Activated naive CD4-positive, alpha-beta T cell (primary cell): ENCODE data around the gene OR4A15.

Experiments used
- DNase-seq, 4 experiments: peaks; one replicate each; lab custom pipeline; 2025; lab: John Stamatoyannopoulos, UW

Gene OR4A15

DNA sequence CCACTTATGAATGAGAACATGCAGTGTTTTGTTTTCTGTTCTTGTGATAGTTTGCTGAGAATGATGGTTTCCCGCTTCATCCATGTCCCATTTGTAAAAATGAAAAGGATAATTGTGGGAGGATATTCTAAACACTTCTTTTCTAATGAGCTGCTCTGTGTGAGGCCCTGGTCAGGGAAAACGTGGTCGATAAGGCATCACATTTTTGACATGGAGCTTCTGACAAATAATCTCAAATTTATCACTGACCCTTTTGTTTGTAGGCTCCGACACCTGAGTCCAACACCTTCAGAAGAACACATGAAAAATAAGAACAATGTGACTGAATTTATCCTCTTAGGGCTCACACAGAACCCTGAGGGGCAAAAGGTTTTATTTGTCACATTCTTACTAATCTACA lies at the start of gene OR4A15:
OR4A15 (plus strand) TSS at position 301 of the 400 bp plus-strand sequence; CDS start at position 301, 0 bp downstream.
- no peak for DNase-seq

DNA sequence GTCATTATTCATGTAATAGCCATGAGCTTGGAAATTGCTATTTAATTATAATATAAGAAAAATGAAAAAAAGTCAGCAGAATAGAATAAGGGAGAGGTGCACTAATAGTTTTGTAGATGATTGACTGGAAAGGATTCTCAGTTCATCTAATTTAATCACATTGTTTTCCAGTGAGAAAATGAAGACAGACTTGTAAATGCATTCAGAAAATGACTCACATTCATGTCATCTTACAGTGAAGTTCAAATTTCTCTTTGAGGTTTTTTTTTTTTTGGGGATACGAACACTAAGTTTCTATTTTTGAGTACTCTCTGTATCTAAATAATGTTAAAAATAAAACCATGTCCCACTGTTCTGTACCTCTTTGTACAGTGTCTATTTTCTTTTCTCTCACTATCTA lies 43.3 kb upstream of the OR4A15 start:
- no peak for DNase-seq

DNA sequence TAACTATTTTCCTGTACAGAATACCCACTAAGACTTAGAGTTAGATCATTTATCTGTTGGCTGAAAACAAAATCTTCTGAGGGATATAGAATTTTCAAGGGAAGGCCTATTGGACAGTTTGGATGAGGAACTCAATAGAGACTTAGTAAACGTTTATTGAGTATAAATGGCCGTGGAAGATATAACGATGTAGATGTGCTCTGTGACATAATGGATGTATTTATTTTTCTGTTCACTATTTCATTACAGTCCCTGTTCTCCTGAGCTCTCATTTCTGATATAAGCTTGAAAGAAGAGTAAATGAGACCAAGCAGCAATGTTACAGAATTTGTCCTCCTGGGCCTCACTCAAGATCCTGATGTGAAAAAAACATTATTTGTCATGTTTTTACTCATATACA lies 24.9 kb upstream of the OR4A15 start, which contains the start of gene OR4A16:
OR4A16 (plus strand) TSS at position 301 of the 400 bp plus-strand sequence; CDS start at position 301, 0 bp downstream.
- DNase-seq = no peak

DNA sequence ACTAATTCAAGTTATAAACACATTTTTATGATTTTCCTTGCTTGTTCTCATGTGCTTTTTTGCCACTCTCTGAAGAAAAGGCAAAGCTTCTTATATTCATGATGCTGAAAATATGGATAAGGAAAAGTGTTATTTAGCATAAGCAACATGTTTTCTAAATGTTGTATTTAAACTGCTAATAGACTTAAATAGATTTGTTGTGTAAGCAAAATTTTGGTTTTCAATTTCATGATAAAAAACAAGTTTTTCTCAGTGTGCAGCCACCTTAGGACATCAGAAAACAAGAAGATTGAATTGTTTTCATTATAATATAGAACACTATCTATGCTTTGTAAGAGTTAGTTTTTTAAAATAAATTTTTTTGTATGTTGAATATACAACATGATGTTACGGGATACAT lies 22.5 kb upstream of the OR4A15 start:
- no peak for DNase-seq

DNA sequence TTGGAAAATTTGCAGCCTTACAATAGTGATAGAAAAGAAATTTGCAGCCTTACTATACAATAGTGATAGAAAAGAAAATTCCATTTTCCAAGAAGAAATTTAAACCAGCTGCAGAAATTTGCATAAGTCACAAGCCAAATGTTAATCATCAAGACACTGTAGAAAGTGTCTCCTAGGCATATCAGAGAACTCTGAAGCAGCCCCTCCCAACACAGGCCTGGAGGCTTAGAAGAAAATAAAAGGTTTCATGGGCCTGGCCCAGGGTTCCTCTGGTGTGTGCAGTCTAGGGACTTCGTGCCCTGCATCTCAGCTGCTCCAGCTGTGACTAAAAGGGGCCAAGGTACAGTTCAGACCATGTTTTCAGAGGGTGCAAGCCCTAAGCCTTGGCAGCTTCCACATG lies 18.7 kb upstream of the OR4A15 start:
- DNase-seq = no peak

DNA sequence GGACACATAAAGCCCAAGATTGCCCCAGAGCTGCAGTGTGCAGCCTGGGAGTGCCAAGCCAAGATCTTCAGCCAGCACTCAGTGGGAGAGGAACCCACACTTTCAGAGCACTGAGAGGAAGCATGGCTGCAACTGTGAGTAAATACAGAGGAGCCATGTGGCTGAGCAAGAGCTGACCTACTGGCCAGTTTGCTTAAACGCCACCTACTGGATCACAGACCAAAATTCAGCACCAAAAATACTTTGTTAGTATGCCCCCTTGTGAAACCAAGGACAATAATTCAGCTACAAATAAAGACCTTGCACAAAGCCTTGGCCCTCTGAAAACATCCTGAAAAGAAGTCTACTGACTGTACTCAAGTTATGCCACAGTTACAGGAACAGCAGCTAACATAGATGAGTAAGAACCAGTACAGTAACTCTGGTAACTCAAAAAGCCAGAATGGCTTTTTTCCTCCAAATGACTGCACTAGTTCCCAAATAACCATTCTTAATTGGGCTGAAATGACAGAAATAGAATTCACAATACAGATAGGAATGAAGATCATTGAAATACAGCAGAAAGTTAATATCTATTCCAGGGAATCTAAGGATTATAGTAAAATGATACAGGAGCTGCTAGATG lies 10.1 kb upstream of the OR4A15 start:
- no peak for DNase-seq

DNA sequence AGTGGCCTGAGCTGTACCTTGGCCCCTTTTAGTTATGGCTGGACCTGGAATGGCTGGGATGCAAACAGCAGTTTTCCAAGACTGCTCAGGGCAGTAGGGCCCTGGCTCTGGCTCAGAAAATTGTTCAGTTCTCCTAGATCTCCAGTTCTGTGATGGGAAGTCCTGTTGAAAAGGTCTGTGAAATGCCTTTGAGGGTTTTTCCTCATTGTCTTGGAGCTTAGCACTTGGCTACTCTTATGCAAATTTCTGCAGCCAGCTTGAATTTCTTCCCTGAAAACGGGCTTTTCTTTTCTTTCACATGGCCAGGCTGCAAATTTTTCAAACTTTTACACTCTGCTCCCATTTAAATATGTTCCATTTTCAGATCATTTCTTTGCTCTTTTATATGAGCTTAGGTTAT lies 33.2 kb downstream of the OR4A15 start:
- no peak for DNase-seq
